ENCODE results near the gene DIDO1.

DIDO1 gene

DNA sequence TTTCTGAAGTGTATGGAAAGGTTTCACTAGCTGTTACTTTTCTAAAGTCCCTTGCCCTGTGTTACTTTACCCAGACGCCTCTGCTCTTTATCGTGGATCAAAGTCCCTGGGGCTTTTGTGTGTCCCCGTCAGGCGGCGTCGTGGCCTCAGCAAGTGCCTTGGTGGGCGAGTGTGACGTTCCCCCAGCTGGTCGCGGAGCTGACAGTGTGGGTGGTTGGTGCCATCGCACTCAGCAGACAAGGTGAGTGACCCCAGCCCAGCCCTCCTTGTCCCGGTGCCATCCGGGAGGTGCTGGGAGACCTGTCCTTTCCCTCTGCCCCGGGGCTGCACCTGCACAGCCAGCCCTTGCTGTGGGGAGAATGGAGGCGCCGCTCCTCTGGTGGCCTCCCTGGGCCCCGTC lies 37.4 kb downstream of the DIDO1 start:
- TF ChIP-seq, protein P1, sequence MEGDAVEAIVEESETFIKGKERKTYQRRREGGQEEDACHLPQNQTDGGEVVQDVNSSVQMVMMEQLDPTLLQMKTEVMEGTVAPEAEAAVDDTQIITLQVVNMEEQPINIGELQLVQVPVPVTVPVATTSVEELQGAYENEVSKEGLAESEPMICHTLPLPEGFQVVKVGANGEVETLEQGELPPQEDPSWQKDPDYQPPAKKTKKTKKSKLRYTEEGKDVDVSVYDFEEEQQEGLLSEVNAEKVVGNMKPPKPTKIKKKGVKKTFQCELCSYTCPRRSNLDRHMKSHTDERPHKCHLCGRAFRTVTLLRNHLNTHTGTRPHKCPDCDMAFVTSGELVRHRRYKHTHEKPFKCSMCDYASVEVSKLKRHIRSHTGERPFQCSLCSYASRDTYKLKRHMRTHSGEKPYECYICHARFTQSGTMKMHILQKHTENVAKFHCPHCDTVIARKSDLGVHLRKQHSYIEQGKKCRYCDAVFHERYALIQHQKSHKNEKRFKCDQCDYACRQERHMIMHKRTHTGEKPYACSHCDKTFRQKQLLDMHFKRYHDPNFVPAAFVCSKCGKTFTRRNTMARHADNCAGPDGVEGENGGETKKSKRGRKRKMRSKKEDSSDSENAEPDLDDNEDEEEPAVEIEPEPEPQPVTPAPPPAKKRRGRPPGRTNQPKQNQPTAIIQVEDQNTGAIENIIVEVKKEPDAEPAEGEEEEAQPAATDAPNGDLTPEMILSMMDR (IDR thresholded peaks at IDR 0.05; ENCODE audit: control extremely low read depth, extremely low read depth, low read depth, missing control alignments): no peak
- DNase-seq (ENCODE audit: extremely low spot score): no peak
- POLR2A ChIA-PET: no interaction called here
- CTCF ChIA-PET: interaction anchor here (1.0 to 6.3 kb wide), 7 partner anchors 10 to 66 kb away, joined by 3 to 66 read pairs (median 5); no protein-coding TSS in a partner anchor

DNA sequence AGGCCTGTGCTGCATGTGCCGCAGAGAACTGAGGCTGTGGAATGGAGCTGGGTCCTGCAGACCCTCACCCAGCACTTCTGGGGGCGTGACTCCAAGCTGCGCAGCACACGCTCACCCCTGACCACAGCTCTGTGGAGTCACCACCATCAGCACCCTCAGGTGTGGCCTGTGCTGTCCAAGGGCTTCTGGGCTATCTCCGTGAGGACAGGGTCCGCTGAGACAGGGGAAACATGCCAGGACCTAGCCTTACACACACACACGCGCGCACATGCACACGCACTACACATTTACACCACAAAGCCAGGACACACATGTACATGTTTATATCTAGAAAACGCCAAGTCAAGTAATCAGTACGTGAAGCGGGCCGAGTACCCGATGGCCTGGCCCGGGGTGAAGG lies 37.9 kb downstream of the DIDO1 start:
- POLR2A ChIA-PET: no interaction called here
- CTCF ChIA-PET: interaction anchor here (1.5 to 6.3 kb wide), 6 partner anchors 12 to 65 kb away, joined by 4 to 66 read pairs (median 8); no protein-coding TSS in a partner anchor
- TF ChIP-seq, protein P1 (IDR thresholded peaks at IDR 0.05; ENCODE audit: control extremely low read depth, extremely low read depth, low read depth, missing control alignments): no peak
- DNase-seq (ENCODE audit: extremely low spot score): no peak

DNA sequence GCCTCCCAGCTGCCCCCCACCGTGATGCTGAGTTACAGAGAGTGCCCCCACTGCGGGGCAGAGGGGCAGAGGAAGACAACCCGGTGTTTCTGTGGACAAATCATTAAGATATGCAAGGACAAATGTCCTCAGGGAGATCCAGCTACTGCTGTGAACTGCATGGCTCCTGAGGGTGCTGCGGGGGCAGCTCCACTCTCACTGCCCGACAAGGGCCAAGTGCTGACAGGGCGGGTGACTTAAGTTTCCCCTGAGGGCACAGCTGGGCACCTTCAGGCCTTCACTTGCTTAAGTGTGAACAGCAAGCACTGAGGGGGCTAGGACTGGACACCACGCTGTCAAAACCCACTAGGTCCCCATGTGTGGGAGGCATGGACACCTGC lies 38.5 kb downstream of the DIDO1 start:
- POLR2A ChIA-PET: no interaction called here
- no peak for DNase-seq (ENCODE audit: extremely low spot score)
- CTCF ChIA-PET: interaction anchor here (1.5 to 6.3 kb wide), 6 partner anchors 12 to 65 kb away, joined by 4 to 66 read pairs (median 8); no protein-coding TSS in a partner anchor
- TF ChIP-seq, protein P1 (IDR thresholded peaks at IDR 0.05; ENCODE audit: control extremely low read depth, extremely low read depth, low read depth, missing control alignments): no peak

DNA sequence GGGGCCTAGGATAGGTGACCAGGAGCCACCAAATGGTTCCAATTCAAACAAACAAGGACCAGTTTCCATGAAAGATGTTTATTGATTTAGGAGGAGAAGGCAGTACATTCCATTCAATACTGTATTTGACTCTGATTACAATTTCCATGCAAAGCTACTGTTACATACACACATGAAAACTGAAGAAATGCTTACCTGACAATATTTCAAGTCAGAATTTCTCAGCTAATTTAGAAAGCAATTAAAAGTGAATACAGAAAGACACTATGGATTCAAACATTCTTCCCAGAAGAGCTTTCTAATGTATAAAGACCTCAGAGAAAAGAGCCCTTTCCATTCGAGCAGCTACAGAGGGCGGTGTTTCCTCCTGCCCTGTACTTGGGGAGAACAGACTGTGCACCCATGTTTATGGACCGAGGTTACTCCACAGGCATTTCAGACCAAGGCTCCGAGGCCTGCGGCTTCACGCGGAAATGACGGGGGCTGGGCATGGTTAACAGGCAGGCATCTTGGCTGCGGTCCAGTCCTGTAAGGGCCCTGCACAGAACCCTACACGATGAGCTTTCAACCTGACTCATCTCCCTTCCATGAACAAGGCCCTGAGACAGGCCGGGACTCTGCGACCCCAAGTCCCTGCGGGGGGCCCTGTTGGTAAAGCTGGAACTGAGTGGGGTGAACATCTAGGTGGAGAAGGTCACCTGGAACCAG lies 39.0 kb downstream of the DIDO1 start:
- CTCF ChIA-PET: interaction anchor here (1.5 to 6.3 kb wide), 5 partner anchors 12 to 64 kb away, joined by 4 to 66 read pairs (median 7); no protein-coding TSS in a partner anchor
- no peak for DNase-seq (ENCODE audit: extremely low spot score)

DNA sequence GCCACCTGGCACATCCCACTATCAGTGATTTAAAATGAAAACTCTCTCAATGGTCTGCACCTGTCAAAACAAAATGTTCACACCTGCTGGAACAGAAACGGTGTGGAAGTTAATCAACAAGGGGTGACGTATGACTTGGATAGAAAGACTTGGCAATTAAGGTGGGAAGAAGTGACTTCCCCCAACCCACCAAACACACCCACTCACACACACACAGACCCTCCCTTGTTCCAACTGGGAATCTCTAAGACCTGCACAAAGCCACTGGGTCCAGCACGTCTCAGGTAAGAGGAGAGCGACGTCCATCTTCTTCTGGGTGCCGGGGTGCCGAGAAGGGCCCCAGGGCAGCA lies 39.6 kb downstream of the DIDO1 start:
- TF ChIP-seq, protein P1 (IDR thresholded peaks at IDR 0.05; ENCODE audit: control extremely low read depth, extremely low read depth, low read depth, missing control alignments): no peak
- DNase-seq (ENCODE audit: extremely low spot score): no peak
- POLR2A ChIA-PET: no interaction called here
- CTCF ChIA-PET: interaction anchor here (1.7 to 6.3 kb wide), 3 partner anchors 11 to 14 kb away, joined by 5 to 66 read pairs (median 9); no protein-coding TSS in a partner anchor

More for the DNA sequence above, 39.0 kb downstream of the DIDO1 start:
- TF ChIP-seq, protein P1 (IDR thresholded peaks at IDR 0.05; ENCODE audit: control extremely low read depth, extremely low read depth, low read depth, missing control alignments): no peak
- POLR2A ChIA-PET: no interaction called here

DNA sequence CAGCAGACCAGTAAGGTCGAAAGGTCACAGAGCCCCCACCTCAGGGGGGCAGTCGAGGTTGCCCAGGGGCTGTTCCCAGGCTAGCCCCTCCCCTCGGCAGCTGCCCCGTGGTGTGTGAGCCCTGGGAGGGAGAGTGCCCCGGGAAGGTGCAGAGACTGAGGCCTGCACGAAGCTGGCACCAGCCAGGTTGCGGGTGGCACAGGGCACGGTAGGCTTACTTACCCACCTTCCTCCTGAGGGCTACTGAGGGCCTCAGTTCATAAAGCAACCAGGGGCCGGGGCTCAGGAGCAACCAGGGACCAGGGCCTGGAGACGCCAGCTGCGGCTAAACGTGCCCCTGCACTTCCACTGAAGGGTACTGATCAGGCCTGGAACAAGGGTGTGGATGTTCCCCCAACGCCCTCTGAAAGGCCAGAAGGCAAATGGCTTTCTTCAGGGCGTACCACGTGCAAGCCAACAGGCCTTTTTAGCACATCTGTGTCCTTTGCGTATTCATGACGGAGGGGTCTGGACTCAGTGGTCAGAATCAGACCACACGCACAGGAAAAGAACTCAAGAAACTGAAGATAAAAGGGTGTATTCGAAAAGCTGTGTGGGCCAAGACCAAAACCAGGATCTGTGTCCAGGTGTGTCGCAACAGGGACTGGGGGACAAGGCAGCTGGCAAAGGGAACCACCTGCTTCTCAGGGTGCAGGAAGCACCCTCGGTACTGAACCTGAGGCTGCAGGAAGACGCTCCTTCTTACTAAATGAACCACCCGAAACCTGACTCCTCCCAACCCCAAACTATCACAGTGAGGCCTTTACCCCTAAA lies 40.2 kb downstream of the DIDO1 start:
- DNase-seq (ENCODE audit: extremely low spot score): no peak
- ChIA-PET POLR2A (no interaction called here), CTCF (interaction anchor here (1.5 to 6.3 kb wide), 4 partner anchors 10 to 16 kb away, joined by 3 to 66 read pairs (median 6); no protein-coding TSS in a partner anchor)
- TF ChIP-seq, protein P1 (IDR thresholded peaks at IDR 0.05; ENCODE audit: control extremely low read depth, extremely low read depth, low read depth, missing control alignments): no peak
